OCI-LY3 (cell line): ENCODE data around the gene EBLN1.

Experiments used
- CTCF ChIP-seq: fragments of 200-600, 300-600 bp; sonication (generic); IDR thresholded peaks from 2 replicates; pipeline ENCODE4 v1.5.1; 2014; ENCODE audit warnings: antibody characterized with exemption, low read length, low read depth
- EZH2phosphoT487 ChIP-seq: fragments of 200-600 bp; shearing (Covaris generic); IDR thresholded peaks from 2 replicates; pipeline ENCODE4 v1.6.1; 2018; ENCODE audit warnings: antibody characterized with exemption, mixed run types, low read depth

- TF ChIP-seq CTCF, result no peak
- no peak for TF ChIP-seq EZH2phosphoT487
These were observed 4.7 kb upstream of the EBLN1 start for GRCh38 chr10:22222236-22223190.
